Activated naive CD4-positive, alpha-beta T cell treated with anti-CD3 and anti-CD28 coated beads for 36 hours (primary cell): ENCODE results near the gene MZF1. TPM values are rescaled to one million over a fixed set of nuclear protein-coding genes. Genes with fewer than 3 reads are reported as not detected.
A peak's percentile ranks its signal among the peaks of the same experiment; 100 is the strongest.

Experiments
- CTCF ChIA-PET: fragments of 350-600 bp; sonication (Branson Sonifier 250); formaldehyde crosslinking; loops from one replicate; lab custom pipeline; 2021; ENCODE audit warnings: antibody characterized with exemption; lab: Charles Lee
- DNase-seq: peaks from one replicate; pipeline ENCODE4 v3.0.0-alpha.2; 2020
- H3K27ac Mint-ChIP-seq: one replicate; pipeline ENCODE4 v1.8.0; 2021; ENCODE audit warnings: mild to moderate bottlenecking, mixed read lengths
- H3K27me3 Mint-ChIP-seq: one replicate; pipeline ENCODE4 v1.8.0; 2021; ENCODE audit warnings: low read depth, mixed read lengths
- H3K36me3 Mint-ChIP-seq: one replicate; pipeline ENCODE4 v1.8.0; 2021; ENCODE audit warnings: low read depth, mixed read lengths
- H3K4me1 Mint-ChIP-seq: one replicate; pipeline ENCODE4 v1.8.0; 2021; ENCODE audit warnings: low read depth, mixed read lengths
- H3K4me3 Mint-ChIP-seq: one replicate; pipeline ENCODE4 v1.8.0; 2021; ENCODE audit warnings: mild to moderate bottlenecking, moderate library complexity, mixed read lengths
- H3K9me3 Mint-ChIP-seq: one replicate; pipeline ENCODE4 v1.8.0; 2021; ENCODE audit warnings: mixed read lengths
- intact Hi-C: fragments of 100-400 bp; cut with micrococcal nuclease; formaldehyde crosslinking; loops from one replicate; pipeline ENCODE4 v1.15.1; 2023
- total RNA-seq, 2 experiments: library from RNA; stranded (reverse); gene quantifications; one replicate each; pipeline ENCODE4 v1.2.3, GENCODE V29; 2021

Gene MZF1
- total RNA-seq, 2 experiments from 2014 or later, result 13.3 to 13.4 TPM

DNA sequence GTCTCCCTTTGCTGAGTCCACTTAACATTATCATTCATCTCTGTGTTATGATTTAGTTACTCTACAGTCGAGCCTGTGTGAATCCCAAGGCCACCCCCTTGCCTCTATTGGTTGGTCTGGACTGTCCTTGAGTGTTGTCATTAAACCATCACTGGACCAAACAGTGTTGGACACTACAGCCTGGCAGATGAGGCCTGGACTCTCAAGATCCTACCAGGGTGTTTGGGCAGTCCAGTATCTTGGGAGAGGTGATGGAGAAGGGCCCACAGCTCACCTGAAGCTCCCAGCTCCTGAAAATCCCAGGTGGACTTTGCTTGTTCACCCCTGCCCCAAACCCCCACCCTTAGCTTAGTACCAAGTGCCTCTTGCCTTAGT, 22.0 kb downstream of the MZF1 start:
- H3K9me3 Mint-ChIP-seq, result no peaks in the 10 kb centered on the region
- intact Hi-C loops, result no loop called here
- peaks cover 53% of the 10 kb centered on the region for H3K4me1 Mint-ChIP-seq
- peaks cover 62% of the 10 kb centered on the region for H3K36me3 Mint-ChIP-seq
- CTCF ChIA-PET, result interaction anchor here (0.9 kb wide), 1 partner anchor 31 kb away, joined by 4 read pairs; the partner anchor contains the start of gene ZBTB45
- H3K4me3 Mint-ChIP-seq, result no peak overlapping the region
- H3K27me3 Mint-ChIP-seq, result no peaks in the 10 kb centered on the region
- no peak for DNase-seq
- no peak overlapping the region for H3K27ac Mint-ChIP-seq

DNA sequence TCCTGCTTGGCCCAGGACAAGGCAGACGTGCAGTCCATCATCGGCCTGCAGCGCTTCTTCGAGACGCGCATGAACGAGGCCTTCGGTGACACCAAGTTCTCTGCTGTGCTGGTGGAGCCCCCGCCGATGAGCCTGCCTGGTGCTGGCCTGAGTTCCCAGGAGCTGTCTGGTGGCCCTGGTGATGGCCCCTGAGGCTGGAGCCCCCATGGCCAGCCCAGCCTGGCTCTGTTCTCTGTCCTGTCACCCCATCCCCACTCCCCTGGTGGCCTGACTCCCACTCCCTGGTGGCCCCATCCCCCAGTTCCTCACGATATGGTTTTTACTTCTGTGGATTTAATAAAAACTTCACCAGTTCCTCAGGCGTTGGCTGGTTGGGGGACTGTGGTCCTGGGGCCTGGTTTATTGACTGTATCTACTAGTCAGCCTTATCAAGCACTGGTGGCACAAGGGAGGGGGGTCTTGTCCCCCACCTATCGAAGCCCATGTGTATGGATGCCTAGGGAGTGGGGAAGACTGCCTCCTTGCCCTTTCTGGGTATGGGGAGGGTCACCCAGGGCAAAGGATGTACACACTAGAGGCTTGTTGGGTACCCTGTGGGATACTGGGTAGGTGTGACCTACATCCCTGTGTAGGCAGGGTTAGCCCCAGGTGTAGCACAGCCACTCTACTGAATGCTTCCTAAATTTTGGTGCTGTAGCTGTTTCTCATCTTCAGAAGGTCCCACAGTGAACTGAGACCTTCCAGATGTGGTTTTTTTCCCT, 22.6 kb downstream of the MZF1 start:
- H3K9me3 Mint-ChIP-seq, result no peaks in the 10 kb centered on the region
- H3K36me3 Mint-ChIP-seq, result peaks cover 66% of the 10 kb centered on the region
- H3K27ac Mint-ChIP-seq, result no peak overlapping the region
- H3K4me1 Mint-ChIP-seq, result peaks cover 55% of the 10 kb centered on the region
- intact Hi-C loops, result no loop called here
- H3K4me3 Mint-ChIP-seq, result no peak overlapping the region
- CTCF ChIA-PET, result interaction anchor here (0.9 kb wide), 1 partner anchor 31 kb away, joined by 4 read pairs; the partner anchor contains the start of gene ZBTB45
- H3K27me3 Mint-ChIP-seq, result no peaks in the 10 kb centered on the region
- no peak for DNase-seq

DNA sequence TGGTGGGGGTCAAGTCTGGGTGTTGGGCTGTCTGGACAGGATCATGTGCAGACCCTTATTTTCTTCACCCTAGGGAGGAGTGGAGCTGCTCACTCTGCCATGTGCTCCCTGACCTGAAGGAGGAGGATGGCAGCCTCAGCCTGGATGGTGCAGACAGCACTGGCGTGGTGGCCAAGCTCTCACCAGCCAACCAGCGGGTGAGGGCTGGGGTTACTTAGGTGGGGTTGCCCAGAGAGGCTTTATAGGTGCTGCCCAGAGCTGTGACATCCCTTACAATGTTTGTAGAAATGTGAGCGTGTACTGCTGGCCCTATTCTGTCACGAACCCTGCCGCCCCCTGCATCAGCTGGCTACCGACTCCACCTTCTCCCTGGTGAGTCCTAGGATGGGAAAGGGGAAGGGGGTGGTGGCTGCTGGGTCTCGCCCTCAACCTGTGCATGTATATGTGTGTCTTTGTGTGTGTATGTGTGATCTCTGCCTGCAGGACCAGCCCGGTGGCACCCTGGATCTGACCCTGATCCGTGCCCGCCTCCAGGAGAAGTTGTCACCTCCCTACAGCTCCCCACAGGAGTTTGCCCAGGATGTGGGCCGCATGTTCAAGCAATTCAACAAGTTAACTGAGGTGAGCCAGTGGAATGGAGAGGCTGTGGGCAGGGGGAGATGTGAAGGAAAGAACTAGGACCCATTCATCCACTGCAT, 23.3 kb downstream of the MZF1 start:
- peaks cover 68% of the 10 kb centered on the region for H3K36me3 Mint-ChIP-seq
- CTCF ChIA-PET, result no interaction called here
- no peak overlapping the region for H3K4me3 Mint-ChIP-seq
- H3K27ac Mint-ChIP-seq, result no peak overlapping the region
- intact Hi-C loops, result no loop called here
- no peaks in the 10 kb centered on the region for H3K9me3 Mint-ChIP-seq
- H3K27me3 Mint-ChIP-seq, result no peaks in the 10 kb centered on the region
- peaks cover 51% of the 10 kb centered on the region for H3K4me1 Mint-ChIP-seq
- no peak for DNase-seq

DNA sequence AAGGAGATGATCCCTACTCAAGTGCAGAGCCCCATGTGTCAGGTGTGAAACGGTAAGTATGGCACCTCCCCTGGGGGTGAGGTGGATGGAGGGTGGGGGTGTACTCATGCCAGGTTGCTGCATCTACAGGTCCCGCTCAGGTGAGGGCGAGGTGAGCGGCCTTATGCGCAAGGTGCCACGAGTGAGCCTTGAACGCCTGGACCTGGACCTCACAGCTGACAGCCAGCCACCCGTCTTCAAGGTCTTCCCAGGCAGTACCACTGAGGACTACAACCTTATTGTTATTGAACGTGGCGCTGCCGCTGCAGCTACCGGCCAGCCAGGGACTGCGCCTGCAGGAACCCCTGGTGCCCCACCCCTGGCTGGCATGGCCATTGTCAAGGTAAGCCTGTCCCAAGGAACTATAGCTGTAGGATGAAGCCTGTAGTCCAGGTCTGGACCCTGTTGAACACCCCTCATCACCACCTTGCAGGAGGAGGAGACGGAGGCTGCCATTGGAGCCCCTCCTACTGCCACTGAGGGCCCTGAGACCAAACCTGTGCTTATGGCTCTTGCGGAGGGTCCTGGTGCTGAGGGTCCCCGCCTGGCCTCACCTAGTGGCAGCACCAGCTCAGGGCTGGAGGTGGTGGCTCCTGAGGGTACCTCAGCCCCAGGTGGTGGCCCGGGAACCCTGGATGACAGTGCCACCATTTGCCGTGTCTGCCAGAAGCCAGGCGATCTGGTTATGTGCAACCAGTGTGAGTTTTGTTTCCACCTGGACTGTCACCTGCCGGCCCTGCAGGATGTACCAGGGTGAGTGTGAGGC, 24.1 kb downstream of the MZF1 start:
- peaks cover 66% of the 10 kb centered on the region for H3K36me3 Mint-ChIP-seq
- H3K4me1 Mint-ChIP-seq, result peaks cover 44% of the 10 kb centered on the region
- no peaks in the 10 kb centered on the region for H3K9me3 Mint-ChIP-seq
- H3K27ac Mint-ChIP-seq, result no peak overlapping the region
- CTCF ChIA-PET, result interaction anchor here (6.8 kb wide), 1 partner anchor 30 kb away, joined by 34 read pairs; the partner anchor contains the start of gene ZBTB45
- no peak for DNase-seq
- no peak overlapping the region for H3K4me3 Mint-ChIP-seq
- no peaks in the 10 kb centered on the region for H3K27me3 Mint-ChIP-seq
- intact Hi-C loops, result no loop called here

DNA sequence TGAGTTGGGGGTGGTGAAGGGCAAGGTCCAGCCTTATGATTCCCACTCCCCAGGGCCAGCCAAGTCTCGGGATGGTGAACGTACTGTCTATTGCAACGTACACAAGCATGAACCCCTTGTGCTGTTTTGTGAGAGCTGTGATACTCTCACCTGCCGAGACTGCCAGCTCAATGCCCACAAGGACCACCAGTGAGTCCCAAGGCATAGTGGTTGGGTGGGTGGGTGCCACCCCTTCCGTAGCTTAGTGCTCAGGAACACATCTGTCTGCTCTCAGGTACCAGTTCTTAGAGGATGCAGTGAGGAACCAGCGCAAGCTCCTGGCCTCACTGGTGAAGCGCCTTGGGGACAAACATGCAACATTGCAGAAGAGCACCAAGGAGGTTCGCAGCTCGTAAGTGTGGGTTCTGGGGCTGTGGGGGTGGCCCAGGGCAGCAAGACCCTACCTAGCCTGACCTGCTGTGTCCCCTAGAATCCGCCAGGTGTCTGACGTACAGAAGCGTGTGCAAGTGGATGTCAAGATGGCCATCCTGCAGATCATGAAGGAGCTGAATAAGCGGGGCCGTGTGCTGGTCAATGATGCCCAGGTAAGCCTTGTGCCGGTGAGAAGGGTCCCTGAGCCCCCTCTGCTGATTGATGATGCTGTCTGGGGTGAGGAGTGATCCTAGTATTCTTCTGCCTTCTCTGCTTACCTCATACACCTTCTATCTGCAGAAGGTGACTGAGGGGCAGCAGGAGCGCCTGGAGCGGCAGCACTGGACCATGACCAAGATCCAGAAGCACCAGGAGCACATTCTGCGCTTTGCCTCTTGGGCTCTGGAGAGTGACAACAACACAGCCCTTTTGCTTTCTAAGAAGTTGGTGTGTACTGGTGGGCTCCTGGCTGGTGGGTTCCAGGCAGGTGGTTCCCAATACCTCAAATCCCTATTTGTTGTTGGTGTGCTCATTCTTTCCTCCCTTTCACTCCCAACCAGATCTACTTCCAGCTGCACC, 25.5 kb downstream of the MZF1 start:
- H3K9me3 Mint-ChIP-seq, result no peaks in the 10 kb centered on the region
- H3K36me3 Mint-ChIP-seq, result peaks cover 63% of the 10 kb centered on the region
- peak overlapping the region; percentile 30 for H3K27ac Mint-ChIP-seq
- no peak overlapping the region for H3K4me3 Mint-ChIP-seq
- H3K4me1 Mint-ChIP-seq, result peaks cover 39% of the 10 kb centered on the region
- no peak for DNase-seq
- intact Hi-C loops, result no loop called here
- CTCF ChIA-PET, result interaction anchor here (0.6 to 6.8 kb wide), 2 partner anchors 19 to 28 kb away, joined by 3 to 34 read pairs; partner anchors contain the start of gene ZBTB45
- peaks cover 6% of the 10 kb centered on the region for H3K27me3 Mint-ChIP-seq

DNA sequence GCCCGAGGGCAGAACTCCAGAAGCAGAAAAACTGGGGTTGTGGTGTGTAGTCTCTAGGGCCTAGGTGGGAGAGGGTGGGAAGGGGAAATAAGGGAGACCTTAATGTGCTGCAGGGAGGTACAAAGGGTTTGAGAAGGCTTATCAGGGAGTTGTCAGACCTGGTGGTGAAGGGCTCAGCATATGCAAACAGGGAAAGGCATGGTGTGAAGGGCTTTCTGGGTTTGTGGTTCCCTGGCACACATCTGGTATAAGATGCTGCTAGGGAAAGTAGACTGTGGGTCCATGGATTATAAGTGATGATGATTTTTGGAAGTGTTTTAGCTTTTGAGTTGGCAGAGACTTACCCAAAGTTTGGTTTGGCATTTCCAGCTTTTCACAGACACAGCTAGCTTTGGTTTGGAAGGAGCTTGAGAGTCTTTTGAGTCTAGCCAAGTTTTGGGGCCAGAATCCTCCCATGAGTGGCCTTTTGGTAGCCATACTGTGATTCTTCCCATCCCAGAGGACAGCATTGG, 27.1 kb downstream of the MZF1 start:
- peaks cover 52% of the 10 kb centered on the region for H3K36me3 Mint-ChIP-seq
- H3K9me3 Mint-ChIP-seq, result no peaks in the 10 kb centered on the region
- intact Hi-C loops, result no loop called here
- peaks cover 9% of the 10 kb centered on the region for H3K27me3 Mint-ChIP-seq
- DNase-seq, result no peak
- peak overlapping the region; percentile 97 for H3K4me3 Mint-ChIP-seq
- CTCF ChIA-PET, result interaction anchor here (1.3 to 6.8 kb wide), 3 partner anchors 8 to 32 kb away, joined by 3 to 34 read pairs (median 4); partner anchors contain the start of gene ZBTB45
- H3K27ac Mint-ChIP-seq, result peak overlapping the region; percentile 89
- peaks cover 35% of the 10 kb centered on the region for H3K4me1 Mint-ChIP-seq

DNA sequence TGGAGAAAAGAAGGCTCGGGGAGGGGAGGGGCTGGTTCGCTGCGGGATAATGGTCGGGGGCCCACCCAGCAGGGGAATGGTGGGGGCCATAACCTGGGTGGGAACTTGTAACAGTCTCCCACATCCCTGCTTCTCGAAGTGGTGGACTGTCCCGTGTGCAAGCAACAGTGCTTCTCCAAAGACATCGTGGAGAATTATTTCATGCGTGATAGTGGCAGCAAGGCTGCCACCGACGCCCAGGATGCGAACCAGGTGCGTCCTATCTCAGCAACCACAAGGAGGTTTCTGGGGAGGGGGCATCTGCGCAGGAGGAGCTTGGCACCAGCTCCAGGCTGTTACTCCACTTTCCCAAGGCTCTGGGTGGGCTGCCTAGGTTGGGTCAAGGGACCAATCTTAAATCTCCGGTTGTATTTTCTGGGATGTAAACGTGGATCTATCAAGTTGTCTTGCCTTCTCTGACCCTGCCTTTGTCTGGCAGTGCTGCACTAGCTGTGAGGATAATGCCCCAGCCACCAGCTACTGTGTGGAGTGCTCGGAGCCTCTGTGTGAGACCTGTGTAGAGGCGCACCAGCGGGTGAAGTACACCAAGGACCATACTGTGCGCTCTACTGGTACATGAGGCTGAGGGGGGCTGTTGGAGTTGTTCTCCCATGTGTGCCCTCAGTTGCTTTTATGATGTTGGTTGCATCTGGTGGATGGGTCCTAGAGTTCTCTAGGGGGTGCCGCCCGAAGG, 27.7 kb downstream of the MZF1 start:
- Mint-ChIP-seq H3K36me3 (peaks cover 47% of the 10 kb centered on the region), H3K4me3 (peak overlapping the region; percentile 97), H3K27me3 (peaks cover 9% of the 10 kb centered on the region), H3K9me3 (no peaks in the 10 kb centered on the region), H3K27ac (peak overlapping the region; percentile 89), H3K4me1 (peaks cover 32% of the 10 kb centered on the region)
- CTCF ChIA-PET, result interaction anchor here (1.0 to 6.8 kb wide), 4 partner anchors 8 to 32 kb away, joined by 3 to 34 read pairs (median 4); partner anchors contain the start of gene ZBTB45
- no peak for DNase-seq
- intact Hi-C loops, result no loop called here

DNA sequence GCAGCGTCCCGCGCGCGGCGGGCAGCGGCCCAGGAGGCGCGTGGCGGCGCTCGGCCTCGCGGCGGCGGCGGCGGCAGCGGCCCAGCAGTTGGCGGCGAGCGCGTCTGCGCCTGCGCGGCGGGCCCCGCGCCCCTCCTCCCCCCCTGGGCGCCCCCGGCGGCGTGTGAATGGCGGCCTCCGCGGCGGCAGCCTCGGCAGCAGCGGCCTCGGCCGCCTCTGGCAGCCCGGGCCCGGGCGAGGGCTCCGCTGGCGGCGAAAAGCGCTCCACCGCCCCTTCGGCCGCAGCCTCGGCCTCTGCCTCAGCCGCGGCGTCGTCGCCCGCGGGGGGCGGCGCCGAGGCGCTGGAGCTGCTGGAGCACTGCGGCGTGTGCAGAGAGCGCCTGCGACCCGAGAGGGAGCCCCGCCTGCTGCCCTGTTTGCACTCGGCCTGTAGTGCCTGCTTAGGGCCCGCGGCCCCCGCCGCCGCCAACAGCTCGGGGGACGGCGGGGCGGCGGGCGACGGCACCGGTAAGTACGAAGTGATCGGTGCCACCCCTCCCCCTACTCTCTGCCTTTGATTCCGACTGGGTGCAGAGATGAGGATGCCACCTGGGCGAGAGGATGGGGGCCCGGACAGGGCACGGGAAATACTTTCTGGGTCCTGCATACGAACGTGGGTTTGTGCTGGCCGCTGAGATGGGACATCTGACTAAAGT, 28.4 kb downstream of the MZF1 start:
- Mint-ChIP-seq H3K36me3 (peaks cover 42% of the 10 kb centered on the region), H3K9me3 (no peaks in the 10 kb centered on the region), H3K4me3 (peak overlapping the region; percentile 97), H3K27ac (peak overlapping the region; percentile 89), H3K4me1 (peaks cover 30% of the 10 kb centered on the region), H3K27me3 (peaks cover 9% of the 10 kb centered on the region)
- intact Hi-C loops, result loop anchor here (1.0 kb wide), 7 partner anchors 11 to 239 kb away; partner anchors contain the start of genes CHMP2A, ERVK3-1, MZF1 and ZBTB45
- CTCF ChIA-PET, result interaction anchor here (1.0 to 6.8 kb wide), 4 partner anchors 9 to 31 kb away, joined by 3 to 34 read pairs (median 4); partner anchors contain the start of gene ZBTB45
- peak; percentile 68 for DNase-seq

DNA sequence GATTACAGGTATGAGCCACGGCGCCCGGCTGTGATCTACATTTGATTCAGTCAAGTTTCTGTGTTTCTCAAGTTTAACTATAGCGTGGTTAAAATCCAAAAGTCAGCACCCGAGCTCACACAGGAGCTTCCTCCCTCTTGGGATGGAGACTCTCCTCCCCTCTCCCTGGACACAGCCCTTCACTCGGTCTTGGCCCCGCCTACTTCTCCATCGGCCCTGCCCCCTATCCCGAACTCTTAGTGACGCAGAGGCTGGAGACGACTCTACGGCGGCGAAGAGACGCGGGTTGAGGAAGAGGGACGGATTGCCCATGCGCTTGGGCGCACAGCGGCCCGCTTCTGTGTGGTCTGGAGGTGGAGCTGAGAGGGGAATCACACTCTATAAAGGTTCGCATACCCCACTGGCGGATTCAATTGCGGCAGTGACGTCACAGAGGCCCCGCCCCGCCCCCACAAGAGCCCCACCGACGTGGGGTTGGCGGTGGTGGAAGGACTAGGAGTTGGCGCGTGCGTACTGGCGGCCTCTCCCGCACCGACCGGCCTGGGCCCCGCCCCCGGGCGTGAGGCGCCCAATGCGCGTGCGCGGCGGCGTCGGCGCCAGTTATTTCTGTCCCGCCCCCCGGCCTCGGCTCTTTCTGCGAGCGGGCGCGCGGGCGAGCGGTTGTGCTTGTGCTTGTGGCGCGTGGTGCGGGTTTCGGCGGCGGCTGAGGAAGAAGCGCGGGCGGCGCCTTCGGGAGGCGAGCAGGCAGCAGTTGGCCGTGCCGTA, 29.1 kb downstream of the MZF1 start, which contains the start of gene TRIM28:
TRIM28 (plus strand) TSS at position 239 of the 765 bp plus-strand sequence. CDS start 694 bp downstream, outside the sequence.
- Mint-ChIP-seq H3K9me3 (no peaks in the 10 kb centered on the region), H3K36me3 (peaks cover 38% of the 10 kb centered on the region), H3K4me1 (peaks cover 30% of the 10 kb centered on the region), H3K27me3 (peaks cover 15% of the 10 kb centered on the region), H3K4me3 (peak within 1 kb of the TSS; percentile 97), H3K27ac (peak within 1 kb of the TSS; percentile 97)
- CTCF ChIA-PET, result interaction anchor here (1.0 to 6.8 kb wide), 4 partner anchors 10 to 30 kb away, joined by 3 to 34 read pairs (median 4); partner anchors contain the start of gene ZBTB45
- intact Hi-C loops, result loop anchor here (1.0 kb wide), 7 partner anchors 11 to 239 kb away; partner anchors contain the start of genes CHMP2A, ERVK3-1, MZF1 and ZBTB45
- DNase-seq, result peak; percentile 100
